MM.1S (cell line): ENCODE measurements around the gene PAQR5.

Source experiments
- DNase-seq: peaks from one replicate; pipeline ENCODE4 v3.0.0-alpha.2; 2015
- H2AFZ ChIP-seq: fragments of 300-600 bp; sonication (generic); 2 replicates; pipeline ENCODE4 v1.6.0; 2016; ENCODE audit warnings: antibody characterized with exemption, low read length
- H3F3A ChIP-seq: fragments of 300-600 bp; sonication (generic); 2 replicates; pipeline ENCODE4 v1.6.1; 2016; ENCODE audit warnings: mild to moderate bottlenecking, antibody characterized with exemption, low read length, moderate library complexity, mixed read lengths; ENCODE audit not compliant: insufficient read depth
- H3K27ac ChIP-seq: fragments of 300-600 bp; sonication (generic); 2 replicates; pipeline ENCODE4 v1.5.1; 2016; ENCODE audit warnings: mild to moderate bottlenecking, low read length
- H3K27me3 ChIP-seq: fragments of 300-600 bp; sonication (generic); replicated peaks from 2 replicates; pipeline ENCODE4 v1.6.0; 2016; ENCODE audit warnings: low read length; ENCODE audit not compliant: insufficient read depth
- H3K36me3 ChIP-seq: fragments of 300-600 bp; sonication (generic); replicated peaks from 2 replicates; pipeline ENCODE4 v1.6.1; 2016; ENCODE audit warnings: mild to moderate bottlenecking, low read length, mixed read lengths; ENCODE audit not compliant: insufficient read depth
- H3K4me1 ChIP-seq: fragments of 300-600 bp; sonication (generic); 2 replicates; pipeline ENCODE4 v1.6.1; 2016; ENCODE audit warnings: low read length, mixed read lengths
- H3K4me2 ChIP-seq: fragments of 300-600 bp; sonication (generic); 2 replicates; pipeline ENCODE4 v1.6.0; 2016; ENCODE audit warnings: low read depth, low read length
- H3K4me3 ChIP-seq: fragments of 300-600 bp; sonication (generic); 2 replicates; pipeline ENCODE4 v1.5.1; 2016; ENCODE audit warnings: low read length, mixed read lengths
- H3K79me2 ChIP-seq: fragments of 300-600 bp; sonication (generic); 2 replicates; pipeline ENCODE4 v1.6.1; 2016; ENCODE audit warnings: mixed run types, low read length, mixed read lengths
- H3K9ac ChIP-seq: fragments of 300-600 bp; sonication (generic); 2 replicates; pipeline ENCODE4 v1.6.1; 2016; ENCODE audit warnings: low read length, mixed read lengths
- H3K9me2 ChIP-seq: fragments of 300-600 bp; sonication (generic); replicated peaks from 2 replicates; pipeline ENCODE4 v1.6.1; 2016; ENCODE audit warnings: mild to moderate bottlenecking, low read length, mixed read lengths; ENCODE audit not compliant: insufficient read depth
- H3K9me3 ChIP-seq: fragments of 300-600 bp; sonication (generic); replicated peaks from 2 replicates; pipeline ENCODE4 v1.6.1; 2016; ENCODE audit warnings: mild to moderate bottlenecking, low read length, mixed read lengths; ENCODE audit not compliant: insufficient read depth
- H4K20me1 ChIP-seq: fragments of 300-600 bp; sonication (generic); 2 replicates; pipeline ENCODE4 v1.6.1; 2016; ENCODE audit warnings: mild to moderate bottlenecking, low read length, moderate library complexity, mixed read lengths; ENCODE audit not compliant: insufficient read depth
- CTCF ChIP-seq: fragments of 300-600 bp; sonication (generic); IDR thresholded peaks from 2 replicates; pipeline ENCODE4 v1.5.1; 2016; ENCODE audit warnings: antibody characterized with exemption, low read length, mixed read lengths
- EZH2 ChIP-seq: fragments of 300-600 bp; sonication (generic); optimal IDR thresholded peaks from 2 replicates; pipeline ENCODE3; 2017; ENCODE audit warnings: low read depth, mild to moderate bottlenecking, antibody characterized with exemption, low read length, mixed read lengths
- EZH2phosphoT487 ChIP-seq: fragments of 300-600 bp; sonication (generic); IDR thresholded peaks from 2 replicates; pipeline ENCODE4 v1.6.1; 2018; ENCODE audit warnings: antibody characterized with exemption, low read length

The PAQR5 gene

GRCh38 chr15:69415381-69415780, 116.7 kb downstream of the PAQR5 start:
- Histone ChIP-seq H3K4me1 (peaks cover 4% of the 10 kb centered on the region; the same call in 1 of the 2 replicates), H3K27me3 (no peaks in the 10 kb centered on the region), H3K4me2 (peak overlapping the region; percentile 84), H3K4me3 (peak overlapping the region; percentile 91), H3K9ac (peak overlapping the region; percentile 81; the same call in 1 of the 2 replicates), H3K79me2 (peaks cover 57% of the 10 kb centered on the region), H3K36me3 (no peaks in the 10 kb centered on the region; the same call in none of the 2 replicates), H3K9me2 (no peaks in the 10 kb centered on the region), H3K9me3 (no peaks in the 10 kb centered on the region), H3K27ac (no peak overlapping the region), H2AFZ (no peak overlapping the region), H4K20me1 (no peaks in the 10 kb centered on the region), H3F3A (peaks cover 7% of the 10 kb centered on the region; the same call in 1 of the 2 replicates)
- DNase-seq: no peak
- TF ChIP-seq EZH2phosphoT487 (no peak), CTCF (no peak), EZH2 (no peak)

GRCh38 chr15:69417581-69417980, 118.9 kb downstream of the PAQR5 start:
- Histone ChIP-seq H2AFZ (no peak overlapping the region), H3K27me3 (no peaks in the 10 kb centered on the region), H3K9me2 (no peaks in the 10 kb centered on the region), H3K4me1 (peaks cover 4% of the 10 kb centered on the region; the same call in 1 of the 2 replicates), H3K9me3 (no peaks in the 10 kb centered on the region), H3K79me2 (peaks cover 61% of the 10 kb centered on the region), H3F3A (peaks cover 7% of the 10 kb centered on the region; the same call in 1 of the 2 replicates), H3K36me3 (peaks cover 4% of the 10 kb centered on the region), H4K20me1 (no peaks in the 10 kb centered on the region), H3K4me3 (no peak overlapping the region), H3K9ac (no peak overlapping the region), H3K4me2 (no peak overlapping the region), H3K27ac (no peak overlapping the region)
- no peak for DNase-seq
- no peak for TF ChIP-seq EZH2
- no peak for TF ChIP-seq EZH2phosphoT487
- no peak for TF ChIP-seq CTCF

DNA sequence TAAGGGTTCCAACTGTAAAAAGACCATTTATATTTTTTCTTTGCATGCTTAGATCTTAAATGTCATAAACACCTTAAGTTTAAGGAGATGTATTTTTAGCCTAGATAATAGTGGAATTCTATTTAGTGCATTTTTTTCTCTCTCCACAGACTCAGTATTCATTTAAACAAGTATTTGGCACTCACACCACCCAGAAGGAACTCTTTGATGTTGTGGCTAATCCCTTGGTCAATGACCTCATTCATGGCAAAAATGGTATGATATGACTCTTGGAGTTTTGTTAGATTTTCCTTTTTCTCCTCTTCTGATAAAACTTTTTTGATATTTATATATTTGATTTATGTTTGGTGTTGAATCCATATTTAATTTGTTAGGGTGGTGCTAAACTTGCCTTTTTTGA, 122.8 kb downstream of the PAQR5 start:
- no peaks in the 10 kb centered on the region for H3K9me3 ChIP-seq
- H3K27me3 ChIP-seq: no peaks in the 10 kb centered on the region
- no peak overlapping the region for H3K4me3 ChIP-seq
- H2AFZ ChIP-seq: no peak overlapping the region
- no peaks in the 10 kb centered on the region for H3K9me2 ChIP-seq
- H3K36me3 ChIP-seq: peaks cover 4% of the 10 kb centered on the region
- H3K79me2 ChIP-seq: peaks cover 44% of the 10 kb centered on the region
- no peak for DNase-seq
- H3K4me2 ChIP-seq: no peak overlapping the region
- H4K20me1 ChIP-seq: no peaks in the 10 kb centered on the region
- H3F3A ChIP-seq: no peaks in the 10 kb centered on the region
- no peak overlapping the region for H3K9ac ChIP-seq
- TF ChIP-seq EZH2 (no peak), EZH2phosphoT487 (no peak)
- no peak overlapping the region for H3K27ac ChIP-seq
- no peaks in the 10 kb centered on the region for H3K4me1 ChIP-seq

GRCh38 chr15:69422336-69422895, 123.7 kb downstream of the PAQR5 start:
- H3K9ac ChIP-seq: no peak overlapping the region
- H3K4me2 ChIP-seq: no peak overlapping the region
- no peak for TF ChIP-seq EZH2phosphoT487
- no peak for TF ChIP-seq EZH2
- TF ChIP-seq CTCF: no peak
- no peak overlapping the region for H3K4me3 ChIP-seq
- peaks cover 4% of the 10 kb centered on the region for H3K36me3 ChIP-seq
- DNase-seq: no peak
- no peaks in the 10 kb centered on the region for H4K20me1 ChIP-seq
- H3K4me1 ChIP-seq: no peaks in the 10 kb centered on the region
- no peak overlapping the region for H2AFZ ChIP-seq
- H3K27ac ChIP-seq: no peak overlapping the region
- no peaks in the 10 kb centered on the region for H3K9me3 ChIP-seq
- no peaks in the 10 kb centered on the region for H3F3A ChIP-seq
- peaks cover 37% of the 10 kb centered on the region for H3K79me2 ChIP-seq
- H3K27me3 ChIP-seq: no peaks in the 10 kb centered on the region
- no peaks in the 10 kb centered on the region for H3K9me2 ChIP-seq
